GM18508 (cell line): ENCODE data around the gene HAUS7.

Experiments
- ATAC-seq: cut with Tn5 transposase; IDR thresholded peaks from one replicate; pipeline ENCODE4 v1.9.1; 2021; ENCODE audit warnings: moderate number of reproducible peaks; ENCODE audit not compliant: insufficient read depth, unreplicated experiment

Gene HAUS7

DNA sequence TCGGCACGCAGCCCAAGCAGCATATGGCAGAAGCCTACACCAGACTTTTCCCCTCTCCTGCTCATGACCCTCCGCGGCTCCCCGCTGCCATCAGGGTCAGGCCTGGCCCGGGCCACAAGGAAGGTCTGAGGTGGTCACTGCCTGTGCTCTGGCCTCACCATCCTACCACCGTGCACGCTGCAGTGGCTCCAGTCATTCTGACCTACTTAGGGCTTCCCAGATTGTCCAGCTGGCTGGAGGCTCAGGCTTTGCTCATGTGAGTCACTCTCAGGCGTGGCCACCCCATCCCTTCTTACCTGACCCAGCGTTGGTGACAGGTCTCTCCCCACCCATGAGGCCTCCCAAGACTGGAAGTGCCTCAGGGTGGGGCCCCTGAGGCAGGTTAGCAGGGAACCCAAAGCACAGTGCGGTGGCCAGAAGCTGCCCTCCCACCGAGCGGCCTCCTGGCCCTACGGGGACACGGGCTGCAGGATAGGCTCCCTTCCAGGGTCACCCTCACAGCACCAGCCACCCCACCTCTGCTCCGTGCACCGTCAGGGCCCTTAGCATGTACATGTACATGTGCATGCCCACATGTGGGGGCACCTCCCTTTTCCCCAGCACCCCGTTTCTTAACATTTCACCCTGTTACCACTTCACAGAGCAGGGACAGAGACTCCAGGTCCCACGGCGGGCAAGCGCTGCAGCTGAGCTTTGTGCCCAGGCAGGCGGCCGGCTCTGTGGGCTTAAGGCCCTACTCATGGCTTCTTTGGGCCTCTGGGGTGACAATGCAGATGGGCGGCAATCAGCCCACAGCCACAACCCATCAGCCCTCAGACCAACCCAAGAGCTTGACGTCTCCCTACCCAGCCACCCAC lies 26.7 kb downstream of the HAUS7 start:
- ATAC-seq, result no peak

- no peak for ATAC-seq
These were observed 27.9 kb downstream of the HAUS7 start for GRCh38 chrX:153442463-153442862.

DNA sequence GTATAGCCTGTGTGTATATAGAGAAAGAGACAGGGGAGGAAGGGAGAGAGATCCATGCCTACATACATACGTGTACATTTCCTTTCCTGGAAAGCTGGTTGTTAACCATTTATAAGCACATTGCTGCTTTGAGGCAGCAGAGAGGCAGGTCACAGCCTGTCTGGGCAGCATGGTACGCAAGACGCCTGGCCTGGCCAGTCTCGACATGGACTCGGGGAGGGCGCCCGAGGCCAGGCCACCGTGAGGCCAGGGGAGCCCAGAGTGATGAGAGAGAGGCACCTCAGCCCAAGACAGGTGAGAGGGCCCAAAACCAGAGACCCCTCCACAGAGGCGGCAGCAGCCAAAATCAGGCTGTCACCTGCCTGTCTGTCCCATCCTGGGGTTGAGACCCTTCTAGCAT lies 28.4 kb downstream of the HAUS7 start:
- ATAC-seq, result no peak

DNA sequence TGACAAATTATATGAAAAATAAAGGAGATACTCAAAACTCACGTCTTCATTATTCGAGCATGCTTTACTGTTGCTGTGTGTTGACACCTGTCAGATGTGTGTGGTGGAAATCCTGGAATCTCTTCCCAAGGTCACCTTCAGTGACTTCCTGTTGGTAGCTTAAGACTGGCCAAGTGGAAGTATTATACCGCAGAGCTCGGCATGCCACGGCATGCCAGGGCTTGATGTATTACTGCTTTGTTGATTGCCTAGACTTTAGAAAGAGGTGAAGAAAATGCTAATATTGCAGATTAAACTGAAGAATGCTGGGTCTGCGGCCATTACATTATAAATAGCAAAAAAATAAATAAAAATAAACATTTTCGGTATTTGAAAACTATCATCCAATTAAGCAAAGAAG lies 29.1 kb downstream of the HAUS7 start:
- ATAC-seq, result no peak

- no peak for ATAC-seq
These were observed 29.7 kb downstream of the HAUS7 start for GRCh38 chrX:153440556-153441135.

- no peak for ATAC-seq
These were observed 30.4 kb downstream of the HAUS7 start for GRCh38 chrX:153439977-153440376.

GRCh38 chrX:153438532-153438931 lies 31.8 kb downstream of the HAUS7 start:
- no peak for ATAC-seq

DNA sequence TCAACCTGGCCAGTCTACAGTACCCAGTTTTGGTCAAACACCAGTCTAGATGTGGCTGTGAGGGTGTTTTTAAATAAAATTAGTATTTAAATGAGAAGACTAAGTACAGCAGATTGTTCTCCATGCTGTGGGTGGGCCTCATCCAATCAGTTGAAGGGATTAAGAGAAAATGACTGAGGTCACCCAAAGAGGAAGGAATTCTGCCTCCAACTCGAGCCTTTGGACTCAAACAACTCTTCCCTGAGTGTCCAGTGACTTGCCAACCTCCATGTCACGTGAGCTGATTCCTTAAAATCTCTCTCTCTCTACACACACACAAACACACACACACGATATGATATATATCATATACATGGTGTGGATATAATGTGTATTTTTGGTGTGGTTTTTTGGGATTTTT lies 34.5 kb downstream of the HAUS7 start:
- no peak for ATAC-seq

- no peak for ATAC-seq
These were observed 35.6 kb downstream of the HAUS7 start for GRCh38 chrX:153434801-153435200.

GRCh38 chrX:153433781-153434285 lies 36.5 kb downstream of the HAUS7 start:
- no peak for ATAC-seq

DNA sequence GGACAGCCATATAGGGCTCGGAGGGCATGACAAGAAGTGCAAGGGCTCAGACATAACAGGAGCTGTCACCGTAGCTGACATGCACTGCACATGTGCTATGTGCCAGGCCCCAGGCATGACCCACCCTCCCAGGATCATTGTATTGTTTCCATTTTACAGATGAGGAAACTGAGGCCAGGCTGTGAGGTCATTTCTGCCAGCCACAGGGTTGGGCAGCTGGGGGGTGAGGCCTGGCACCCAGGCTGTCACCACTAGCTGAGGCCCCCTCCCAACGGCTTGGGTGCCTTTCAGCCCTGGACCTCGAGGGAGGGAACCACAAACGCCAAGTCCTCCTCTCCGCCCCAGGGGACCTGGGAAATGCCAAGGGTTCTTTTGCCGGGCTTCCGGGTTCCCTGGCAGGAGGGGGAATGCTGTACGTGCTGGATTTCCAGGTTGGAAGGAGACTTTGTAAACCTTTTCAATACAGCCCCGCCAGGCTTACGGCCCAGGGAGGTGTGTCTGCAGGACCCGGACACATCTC lies 37.2 kb downstream of the HAUS7 start:
- no peak for ATAC-seq

GRCh38 chrX:153430796-153431195 lies 39.6 kb downstream of the HAUS7 start:
- ATAC-seq, result no peak

DNA sequence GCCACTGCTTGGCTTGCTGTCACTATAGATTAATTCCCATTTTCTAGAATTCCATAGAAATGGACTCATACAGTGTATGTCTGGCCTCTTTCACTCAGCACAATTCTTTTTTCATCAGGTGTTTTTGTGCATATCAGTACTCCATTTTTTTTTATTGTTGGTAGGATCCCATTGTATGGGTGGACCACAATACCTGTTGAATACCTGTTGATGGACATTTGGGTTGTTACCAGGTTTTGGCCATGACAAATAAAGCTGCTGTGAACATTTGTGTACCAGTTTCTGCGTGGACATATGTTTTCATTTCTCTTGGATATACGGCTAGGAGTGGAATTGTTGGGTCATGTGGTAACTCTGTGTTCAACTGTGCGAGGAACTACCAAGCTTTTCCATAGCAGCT lies 44.2 kb downstream of the HAUS7 start:
- ATAC-seq, result no peak

DNA sequence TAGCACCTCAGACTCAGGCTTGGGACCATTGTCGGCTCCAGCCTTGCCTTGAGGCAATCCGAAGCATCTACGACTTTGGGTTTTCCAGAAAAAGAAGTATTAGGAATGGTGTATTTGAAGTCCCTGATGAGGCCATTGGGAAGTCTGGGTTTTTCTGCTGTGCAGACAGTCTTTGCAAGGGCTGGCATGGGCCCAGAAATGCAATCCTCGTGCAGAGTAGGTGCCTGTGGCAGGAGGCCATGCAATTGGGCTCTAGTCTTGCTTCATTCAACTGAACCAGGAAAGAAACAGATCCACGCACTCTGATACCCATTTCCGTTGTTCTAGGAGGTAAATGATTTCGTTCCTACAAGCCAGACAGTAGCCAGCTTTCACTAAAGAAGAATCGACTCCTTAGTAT lies 46.7 kb downstream of the HAUS7 start:
- no peak for ATAC-seq

DNA sequence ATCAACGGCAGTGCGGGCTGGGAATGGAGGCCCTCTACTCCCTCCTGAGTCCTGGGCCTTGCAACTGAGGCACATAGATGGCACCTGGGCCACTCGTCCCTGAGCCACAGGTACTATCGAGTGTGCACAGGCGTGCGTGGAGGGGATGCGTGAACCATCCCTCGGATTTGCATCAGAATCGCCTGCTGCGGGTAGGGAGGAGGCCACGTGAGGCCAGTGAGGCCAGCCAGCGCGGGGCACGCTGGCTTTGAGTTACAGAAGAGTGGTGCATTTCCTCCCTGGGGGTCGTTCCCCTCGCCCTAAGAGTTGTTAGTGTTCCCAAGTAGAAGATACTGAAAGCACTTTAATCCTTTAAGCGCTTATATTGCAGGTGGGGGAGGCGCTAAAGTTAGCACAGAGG lies 48.5 kb downstream of the HAUS7 start:
- no peak for ATAC-seq

- ATAC-seq, result no peak
These were observed 49.4 kb downstream of the HAUS7 start for GRCh38 chrX:153420851-153421599.

GRCh38 chrX:153417637-153418036 lies 52.7 kb downstream of the HAUS7 start:
- ATAC-seq, result no peak

DNA sequence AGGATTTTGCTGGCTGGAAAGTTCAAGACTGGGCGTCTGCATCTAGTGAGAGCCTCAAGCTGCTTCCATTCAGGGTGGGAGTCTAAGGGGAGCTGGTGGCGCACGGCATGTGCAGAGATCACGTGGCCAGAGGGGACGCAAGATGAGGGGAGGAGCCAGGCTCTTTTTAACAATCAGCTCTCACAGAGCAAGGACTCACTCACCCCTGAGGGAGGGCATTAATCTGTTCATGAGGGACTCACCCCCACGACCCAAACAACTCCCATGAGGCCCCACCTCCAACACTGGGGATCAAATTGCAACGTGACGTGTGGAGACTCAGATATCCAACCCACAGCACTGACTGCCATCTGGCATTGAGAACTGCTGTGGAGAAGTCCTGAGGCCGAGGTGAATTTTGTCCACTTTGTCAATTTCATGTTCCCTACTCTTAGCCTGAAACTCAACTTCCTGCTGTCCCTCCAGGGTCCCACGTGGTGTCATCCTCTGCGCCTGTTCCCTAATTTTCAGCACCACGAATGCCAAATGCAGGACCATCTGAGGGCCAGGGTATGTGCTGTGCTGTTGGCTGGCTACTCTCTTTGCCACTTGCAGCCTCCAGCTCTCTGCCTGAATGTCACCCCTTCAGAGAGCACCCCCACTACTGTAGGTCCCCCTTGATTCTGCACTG lies 53.5 kb downstream of the HAUS7 start:
- ATAC-seq, result no peak

DNA sequence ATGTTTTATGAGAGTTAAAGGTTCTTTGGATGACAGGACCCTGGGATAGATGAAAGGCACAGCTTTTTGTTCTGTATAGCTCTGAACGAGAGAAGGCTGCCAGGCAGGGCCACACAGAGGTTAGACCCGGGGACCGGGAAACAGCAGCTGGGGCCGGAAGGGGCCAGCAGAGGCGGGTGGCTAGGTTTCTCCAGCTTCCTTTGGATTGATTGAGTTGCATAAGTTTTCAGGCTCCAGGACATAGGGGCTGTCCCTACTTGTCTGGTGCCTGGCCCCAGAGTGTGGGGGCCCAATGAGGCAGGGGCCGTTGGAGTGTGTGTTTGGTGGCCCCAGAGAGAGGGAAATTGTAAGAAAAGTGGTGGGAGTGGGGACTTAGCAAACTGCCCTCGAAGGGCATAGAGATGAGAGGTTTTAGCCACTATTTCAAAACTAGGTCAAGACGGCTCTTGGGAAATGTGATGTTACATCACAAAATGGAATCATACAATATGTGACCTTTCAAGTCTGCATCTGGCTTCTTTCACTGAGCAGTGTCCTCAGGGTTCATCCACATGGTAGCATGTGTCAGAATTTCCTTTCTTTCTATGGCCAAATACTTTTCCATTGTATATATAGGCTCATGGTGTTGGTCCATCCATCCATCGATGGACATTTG lies 55.4 kb downstream of the HAUS7 start:
- ATAC-seq, result no peak

GRCh38 chrX:153413731-153414130 lies 56.6 kb downstream of the HAUS7 start:
- ATAC-seq, result no peak
